ENCODE results near the gene HTT. TPM values are rescaled to one million over a fixed set of nuclear protein-coding genes. Genes with fewer than 3 reads are reported as not detected.

HTT gene
- total and polyA plus RNA-seq, 10 of the 15 experiments (the other 5 are each of a cell fraction or from before 2014, with no cell fraction given), result 3.3 to 113 (median 43.3) TPM

- Histone ChIP-seq H3K27me3 (replicated peaks in 1 of 2; ENCODE audit: control insufficient read depth in 2 of 2, insufficient read depth in 2 of 2, low read length in 1 of 2) (no peaks in the 10 kb centered on the region), H4K20me1 (ENCODE audit: control insufficient read depth, insufficient read depth) (no peaks in the 10 kb centered on the region), H3K4me2 (ENCODE audit: control insufficient read depth, insufficient read depth) (no peak overlapping the region), H3K79me2 (ENCODE audit: control insufficient read depth, insufficient read depth, low read length) (no peaks in the 10 kb centered on the region), H3K4me1 (ENCODE audit: control insufficient read depth, insufficient read depth, low read length) (no peaks in the 10 kb centered on the region), H3K9ac (ENCODE audit: control insufficient read depth, insufficient read depth, low read length) (no peak overlapping the region), H3K4me3 (no peak overlapping the region), H3K36me3 (ENCODE audit: control insufficient read depth in 2 of 2, insufficient read depth in 2 of 2, low read length in 1 of 2) (peaks cover 20 to 55% of the 10 kb centered on the region in 2 experiments), H2AFZ (ENCODE audit: control insufficient read depth, low read depth, low read length) (no peak overlapping the region), H3K27ac (ENCODE audit: control insufficient read depth, insufficient read depth) (no peak overlapping the region), H3K9me3 (replicated peaks; ENCODE audit: control insufficient read depth, insufficient read depth, low read length) (no peaks in the 10 kb centered on the region)
- FAIRE-seq, result no peak
- ChIA-PET CTCF (interaction anchor here (0.6 to 1.5 kb wide), 10 partner anchors 9 to 657 kb away, joined by 3 to 7 read pairs (median 3); no protein-coding TSS in a partner anchor), RAD21 (ENCODE audit: unreplicated experiment) (interaction anchor here (1.0 kb wide), 1 partner anchor 13 kb away, joined by 3 read pairs; no protein-coding TSS in a partner anchor), SMC1A (ENCODE audit: uncharacterized antibody, unreplicated experiment) (interaction anchor here (0.8 to 4.2 kb wide), 4 partner anchors 13 to 29 kb away, joined by 3 to 12 read pairs (median 3); no protein-coding TSS in a partner anchor), POLR2A (interaction anchor here (0.7 kb wide), 1 partner anchor 58 kb away, joined by 3 read pairs; no protein-coding TSS in a partner anchor)
- intact Hi-C loops (cut with micrococcal nuclease; ENCODE audit: unreplicated experiment), result loop anchor here (2.0 kb wide), 1 partner anchor 90 kb away; no protein-coding TSS in a partner anchor
- DNase-seq (ENCODE audit: low read depth, low spot score), result no peak
- TF ChIP-seq ZNF217 (IDR thresholded peaks at IDR 0.05) (no peak), CTCF (IDR thresholded peaks at IDR 0.05 in 2 of 3, conservative IDR thresholded peaks at IDR 0.05 in 1 of 3; ENCODE audit: control insufficient read depth in 2 of 3, extremely low read depth in 1 of 3, insufficient read depth in 1 of 3, low read depth in 3 of 3, low read length in 3 of 3) (peak in 1 of 3 experiments; percentile 19; a peak in 2 of 6 replicates)
- BruUV-seq (replicated peaks), result TSS peak; percentile 43
- WGBS (ENCODE audit: insufficient coverage, insufficient replicate concordance, low lambda C conversion rate, missing lambda C conversion rate), result 100% methylated on average over 2 of the region's 2 CpGs
- no peak for ATAC-seq
- in situ Hi-C loops (cut with MboI), result no loop called here
Measured at GRCh38 chr4:3136454-3136853, 62.0 kb downstream of the HTT start.

- Histone ChIP-seq H3K27me3 (replicated peaks in 1 of 2; ENCODE audit: control insufficient read depth in 2 of 2, insufficient read depth in 2 of 2, low read length in 1 of 2) (no peaks in the 10 kb centered on the region), H3K79me2 (ENCODE audit: control insufficient read depth, insufficient read depth, low read length) (no peaks in the 10 kb centered on the region), H3K4me1 (ENCODE audit: control insufficient read depth, insufficient read depth, low read length) (no peaks in the 10 kb centered on the region), H3K27ac (ENCODE audit: control insufficient read depth, insufficient read depth) (no peak overlapping the region), H3K4me2 (ENCODE audit: control insufficient read depth, insufficient read depth) (no peak overlapping the region), H3K4me3 (no peak overlapping the region), H2AFZ (ENCODE audit: control insufficient read depth, low read depth, low read length) (no peak overlapping the region), H3K36me3 (ENCODE audit: control insufficient read depth in 2 of 2, insufficient read depth in 2 of 2, low read length in 1 of 2) (peaks cover 14 to 45% of the 10 kb centered on the region in 2 experiments), H3K9ac (ENCODE audit: control insufficient read depth, insufficient read depth, low read length) (no peak overlapping the region), H4K20me1 (ENCODE audit: control insufficient read depth, insufficient read depth) (no peaks in the 10 kb centered on the region), H3K9me3 (replicated peaks; ENCODE audit: control insufficient read depth, insufficient read depth, low read length) (no peaks in the 10 kb centered on the region)
- SMC1A ChIA-PET (ENCODE audit: uncharacterized antibody, unreplicated experiment), result no interaction called here
- BruUV-seq (replicated peaks), result no TSS peak
- 73% methylated on average over 2 of the region's 2 CpGs for WGBS (ENCODE audit: insufficient coverage, insufficient replicate concordance, low lambda C conversion rate, missing lambda C conversion rate)
- RAD21 ChIA-PET (ENCODE audit: unreplicated experiment), result no interaction called here
- POLR2A ChIA-PET, result no interaction called here
- intact Hi-C loops (cut with micrococcal nuclease; ENCODE audit: unreplicated experiment), result loop anchor here (2.0 kb wide), 1 partner anchor 91 kb away; no protein-coding TSS in a partner anchor
- TF ChIP-seq RELA (IDR thresholded peaks at IDR 0.05; ENCODE audit: borderline replicate concordance, partially characterized antibody) (no peak), ZNF217 (IDR thresholded peaks at IDR 0.05) (no peak), ZNF24 (IDR thresholded peaks at IDR 0.05) (no peak), ASH2L (IDR thresholded peaks at IDR 0.05; ENCODE audit: borderline replicate concordance, low read depth) (no peak), RAD51 (IDR thresholded peaks at IDR 0.05) (no peak), RB1 (IDR thresholded peaks at IDR 0.05; ENCODE audit: borderline replicate concordance) (no peak), JUND (IDR thresholded peaks at IDR 0.05; ENCODE audit: low read depth, low read length) (no peak), FOXM1 (IDR thresholded peaks at IDR 0.05; ENCODE audit: low read depth, low read length) (no peak), YBX1 (IDR thresholded peaks at IDR 0.05) (no peak), NKRF (conservative IDR thresholded peaks at IDR 0.05) (no peak)
- CTCF ChIA-PET, result interaction anchor here (1.0 kb wide), 1 partner anchor 91 kb away, joined by 3 read pairs; no protein-coding TSS in a partner anchor
- ATAC-seq, result no peak
- in situ Hi-C loops (cut with MboI), result no loop called here
- FAIRE-seq, result no peak
- DNase-seq (ENCODE audit: low read depth, low spot score), result no peak
Measured at GRCh38 chr4:3137908-3138307, 63.4 kb downstream of the HTT start.

Data from GM12878 (cell line).